Adrenal gland (tissue), 12 donors: ENCODE results near the gene CACNA1B. TPM values are rescaled to one million over a fixed set of nuclear protein-coding genes. Genes with fewer than 3 reads are reported as not detected.

Source experiments
- microRNA counts, 2 donors: library from miRNA; unstranded; fragments of <30 nt; microRNA quantifications; one replicate each; lab custom pipeline; 2016
- microRNA-seq, 3 donors: library from miRNA; unstranded; fragments of <30 nt; microRNA quantifications; one replicate each; pipeline ENCODE4, GENCODE V29; 2017 to 2020
- polyA plus RNA-seq, 3 donors: library from polyadenylated mRNA; stranded (reverse); fragments of 200-250 nt in 2 of 3; fragments of 350-450 nt in 1 of 3; fragmentation: Illumina TruSeq in 1 of 3; extraction: RNeasy Lipid Tissue Mini Kit (QIAGEN cat#74804) in 1 of 3; gene quantifications; one replicate each; pipeline ENCODE4 v1.2.3, GENCODE V29; 2013 to 2014
- small RNA-seq, 2 donors: library from RNA; depleted of rRNA; stranded (forward); fragments of <200 nt; gene quantifications; one replicate each; pipeline ENCODE3, GENCODE V24; 2016
- total RNA-seq, 9 donors: library from RNA; depleted of rRNA in 4 of 9; stranded (reverse); fragments of >200 nt in 4 of 9; fragments of 120-200 nt in 1 of 9; fragmentation: NEBNext Ultra II Directional in 1 of 9; extraction: Animal tissue kit (Norgen Biotek cat#: 25700) in 1 of 9; gene quantifications; one replicate each; pipeline versions ENCODE4 v1.1.0 to v1.2.4, GENCODE V29; 2013 to 2023
- donor health status: healthy with polysubstance abuse.
- donor health status: Bipolar disorder and iron deficiency.
- donor health status: DM: yes; HTN: yes; CAD: no.
- donor health status: DM: no; HTN: no; CAD: no.
- donor health status: DM: no; HTN: no; CAD: no.
- donor health status: DM: yes; HTN: yes; CAD: no.

Gene CACNA1B
- total and polyA plus RNA-seq, 12 donors = 0.04 to 4.9 (median 1.1) TPM; not detected in 1

MicroRNA genes within 50 kb of the gene (microRNA counts, 767-probe panel; counts per million panel counts)
- 0 counts per million in 2 donors for microRNA hsa-miR-602 (lab: Ali Mortazavi, UCI)

Small RNA genes within 50 kb of the gene (microRNA-seq; reads per million reads assigned to microRNA genes)
- 0 to 0.38 (median 0) reads per million in 3 donors for gene MIR602

Small RNA genes within 50 kb of the gene (small RNA-seq; reads per million reads assigned to genes)
- gene AL591424.2 (0 reads per million in 2 donors), gene MIR602 (0 reads per million in 2 donors)
